VCaP (cell line): ENCODE results near the gene BLTP3B.
A peak's percentile ranks its signal among the peaks of the same experiment; 100 is the strongest.
"Not testable (repeated sequence)": the region's sequence is repeated elsewhere in the genome, so short reads cannot be mapped to it uniquely, and the experiment has no call there.

Source experiments
- H3K27ac ChIP-seq: fragments of 450-650 bp; 2 replicates; pipeline ENCODE4 v1.5.1; 2017
- TF ChIP-seq, protein P1 (sequence below): fragments of 450-650 bp; conservative IDR thresholded peaks from 2 replicates; pipeline ENCODE4 v1.5.1; 2017; ENCODE audit warnings: mild to moderate bottlenecking, moderate library complexity

BLTP3B gene

DNA sequence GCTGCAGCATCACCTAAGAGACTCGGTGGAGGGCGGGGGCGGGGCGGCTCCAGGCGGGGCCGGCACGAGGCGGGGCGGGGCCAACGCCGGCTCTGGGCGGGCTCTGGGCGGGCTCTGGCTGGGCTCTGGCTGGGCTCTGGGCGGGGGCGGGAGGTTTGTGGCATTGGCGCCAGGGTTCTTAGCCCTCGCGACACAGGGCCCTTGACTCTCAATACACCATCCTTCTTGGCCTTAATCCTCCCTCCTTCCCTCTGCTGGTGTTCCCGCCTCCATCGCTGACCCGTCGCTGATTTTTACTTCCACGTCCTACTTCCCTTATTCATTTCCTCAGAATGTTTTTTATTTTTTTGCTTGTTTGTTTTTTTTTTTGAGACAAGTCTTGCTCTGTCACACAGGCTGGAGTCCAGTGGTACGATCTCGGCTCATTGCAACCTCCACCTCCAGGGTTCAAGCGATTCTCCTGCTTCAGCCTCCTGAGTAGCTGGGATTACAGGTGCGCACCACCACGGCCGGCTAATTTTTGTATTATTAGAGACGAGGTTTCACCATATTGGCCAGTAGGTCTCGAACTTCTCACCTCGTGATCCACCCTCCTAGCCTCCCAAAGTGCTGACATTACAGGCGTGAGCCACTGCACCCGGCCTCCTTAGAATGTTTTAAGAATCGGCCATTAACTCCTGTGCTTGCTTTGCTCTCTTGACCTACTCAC lies at the start of gene BLTP3B:
Gene BLTP3B (minus strand): TSS at position 24 of the 709 bp plus-strand sequence. CDS start 239 bp downstream, outside the sequence.
- H3K27ac ChIP-seq, result peak within 1 kb of the TSS; percentile 98
- TF ChIP-seq, protein P1, sequence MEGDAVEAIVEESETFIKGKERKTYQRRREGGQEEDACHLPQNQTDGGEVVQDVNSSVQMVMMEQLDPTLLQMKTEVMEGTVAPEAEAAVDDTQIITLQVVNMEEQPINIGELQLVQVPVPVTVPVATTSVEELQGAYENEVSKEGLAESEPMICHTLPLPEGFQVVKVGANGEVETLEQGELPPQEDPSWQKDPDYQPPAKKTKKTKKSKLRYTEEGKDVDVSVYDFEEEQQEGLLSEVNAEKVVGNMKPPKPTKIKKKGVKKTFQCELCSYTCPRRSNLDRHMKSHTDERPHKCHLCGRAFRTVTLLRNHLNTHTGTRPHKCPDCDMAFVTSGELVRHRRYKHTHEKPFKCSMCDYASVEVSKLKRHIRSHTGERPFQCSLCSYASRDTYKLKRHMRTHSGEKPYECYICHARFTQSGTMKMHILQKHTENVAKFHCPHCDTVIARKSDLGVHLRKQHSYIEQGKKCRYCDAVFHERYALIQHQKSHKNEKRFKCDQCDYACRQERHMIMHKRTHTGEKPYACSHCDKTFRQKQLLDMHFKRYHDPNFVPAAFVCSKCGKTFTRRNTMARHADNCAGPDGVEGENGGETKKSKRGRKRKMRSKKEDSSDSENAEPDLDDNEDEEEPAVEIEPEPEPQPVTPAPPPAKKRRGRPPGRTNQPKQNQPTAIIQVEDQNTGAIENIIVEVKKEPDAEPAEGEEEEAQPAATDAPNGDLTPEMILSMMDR, result no peak

- H3K27ac ChIP-seq, result no peak overlapping the region
- TF ChIP-seq, protein P1, result no peak
These were observed 47.1 kb upstream of the BLTP3B start for GRCh38 chr12:100189636-100190394.

DNA sequence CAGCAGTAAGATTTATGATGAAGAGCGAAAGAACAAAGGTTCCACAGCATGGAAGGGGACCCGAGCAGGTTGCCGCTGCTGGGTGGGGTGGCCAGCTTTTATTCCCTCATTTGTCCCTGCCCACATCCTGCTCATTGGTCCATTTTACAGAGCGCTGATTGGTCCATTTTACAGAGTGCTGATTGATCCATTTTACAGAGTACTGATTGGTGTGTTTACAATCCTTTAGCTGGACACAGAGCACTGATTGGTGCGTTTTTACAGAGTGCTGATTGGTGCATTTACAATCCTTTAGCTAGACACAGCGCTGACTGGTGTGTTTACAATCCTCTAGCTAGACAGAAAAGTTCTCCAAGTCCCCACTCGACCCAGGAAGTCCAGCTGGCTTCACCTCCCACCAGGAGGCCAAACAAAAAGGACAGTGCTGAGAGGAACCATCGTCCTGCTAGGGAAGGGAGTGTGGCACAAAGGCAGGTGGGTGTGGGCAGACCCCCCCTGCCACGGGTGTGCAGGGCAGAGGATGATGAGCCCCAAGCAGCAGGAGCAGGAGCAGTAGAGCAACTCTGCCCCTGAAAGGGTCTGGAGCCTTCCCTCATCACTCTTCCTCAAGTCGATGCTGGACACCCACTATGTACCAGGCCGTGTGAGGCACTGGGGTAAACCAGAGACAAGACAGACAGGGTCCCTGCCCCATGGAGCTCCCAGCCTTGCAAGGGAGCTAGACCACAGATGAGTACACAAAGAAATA lies 46.4 kb upstream of the BLTP3B start:
- H3K27ac ChIP-seq, result not testable (repeated sequence)

GRCh38 chr12:100187857-100188519 lies 45.3 kb upstream of the BLTP3B start:
- no peak overlapping the region for H3K27ac ChIP-seq
- TF ChIP-seq, protein P1, result no peak

- TF ChIP-seq, protein P1, result no peak
- no peak overlapping the region for H3K27ac ChIP-seq
These were observed 44.4 kb upstream of the BLTP3B start for GRCh38 chr12:100187068-100187467.

DNA sequence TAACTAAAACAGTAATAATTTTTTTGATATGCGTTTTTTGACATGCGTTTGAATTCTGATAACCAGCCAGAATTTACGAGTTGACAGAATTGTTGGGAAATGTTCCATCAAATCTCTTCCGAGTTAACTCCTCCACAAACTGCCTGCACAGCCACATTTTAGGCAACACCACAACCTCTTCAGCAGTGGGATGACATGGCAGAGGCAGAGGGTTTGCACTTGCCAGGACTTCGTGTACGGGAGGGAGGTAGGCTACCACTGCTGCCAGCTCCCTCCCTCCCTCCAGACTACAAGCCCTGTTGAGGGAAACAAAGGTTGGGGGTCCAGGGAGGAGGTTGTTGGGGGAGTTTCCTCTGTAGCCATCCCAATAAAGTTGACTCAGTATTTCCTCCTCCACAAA lies 43.4 kb upstream of the BLTP3B start:
- TF ChIP-seq, protein P1, result no peak
- H3K27ac ChIP-seq, result no peak overlapping the region

DNA sequence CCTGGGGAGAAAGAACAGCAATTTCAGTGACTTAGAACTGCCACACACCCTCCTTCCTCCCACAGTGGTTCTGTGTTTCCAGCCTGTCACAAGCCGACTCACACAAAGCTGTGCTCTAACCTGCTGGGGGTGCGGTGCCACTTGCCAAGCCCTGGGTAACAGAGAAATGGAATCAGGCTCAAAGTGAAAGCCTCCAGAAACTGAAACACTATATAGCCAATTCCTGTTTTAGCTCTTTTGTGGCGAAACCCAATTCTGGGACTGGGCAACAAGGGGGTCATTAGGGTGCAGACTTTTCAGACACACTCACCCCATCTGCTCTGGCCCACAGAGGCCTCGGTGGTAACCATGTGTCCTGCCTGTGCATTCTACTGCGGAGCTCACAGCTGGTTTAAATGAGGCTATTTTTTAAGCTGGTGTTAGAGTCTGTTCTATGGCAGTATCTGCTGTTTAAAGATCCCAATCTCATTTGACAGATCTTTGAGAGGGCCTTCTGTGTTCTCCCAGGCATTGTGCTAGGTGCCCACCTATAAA lies 42.8 kb upstream of the BLTP3B start:
- H3K27ac ChIP-seq, result no peak overlapping the region

More for the DNA sequence above, 42.8 kb upstream of the BLTP3B start:
- TF ChIP-seq, protein P1, result no peak
